Stimulated activated naive B cell treated with anti-CD40 and anti-IgM and Interleukin-4, amounts not matched to agents 10 μg/mL and 1 μg/mL and 100 μg/mL, for 72 hours (primary cell): ENCODE results near the gene ZFAND3.
"Not testable (repeated sequence)": the region's sequence is repeated elsewhere in the genome, so short reads cannot be mapped to it uniquely, and the experiment has no call there.

Source experiments
- ATAC-seq, 2 donors: fragments of 150-1000 bp; cut with Tn5 transposase; replicated peaks; 2 replicates each; pipeline ENCODE4 v1.10.0; 2021; ENCODE audit warnings: moderate library complexity in 1 of 2
- DNase-seq: peaks from one replicate; pipeline ENCODE4 v3.0.0; 2021
- H3K27ac Mint-ChIP-seq: one replicate; pipeline ENCODE4 v1.8.0; 2022; ENCODE audit warnings: mild to moderate bottlenecking, mixed read lengths
- H3K27me3 Mint-ChIP-seq, 2 donors: one replicate each; pipeline ENCODE4 v1.8.0; 2022; ENCODE audit warnings: mixed read lengths in 2 of 2
- H3K36me3 Mint-ChIP-seq, 2 donors: one replicate each; pipeline ENCODE4 v1.8.0; 2022; ENCODE audit warnings: mixed read lengths in 2 of 2, mild to moderate bottlenecking in 1 of 2
- H3K4me1 Mint-ChIP-seq, 2 donors: one replicate each; pipeline ENCODE4 v1.8.0; 2022; ENCODE audit warnings: mixed read lengths in 2 of 2, mild to moderate bottlenecking in 1 of 2
- H3K4me3 Mint-ChIP-seq, 2 donors: one replicate each; pipeline ENCODE4 v1.8.0; 2022; ENCODE audit warnings: mild to moderate bottlenecking in 2 of 2, mixed read lengths in 2 of 2, moderate library complexity in 1 of 2
- H3K9me3 Mint-ChIP-seq, 2 donors: one replicate each; pipeline ENCODE4 v1.8.0; 2022; ENCODE audit warnings: mixed read lengths in 2 of 2, mild to moderate bottlenecking in 1 of 2

ZFAND3 gene

DNA sequence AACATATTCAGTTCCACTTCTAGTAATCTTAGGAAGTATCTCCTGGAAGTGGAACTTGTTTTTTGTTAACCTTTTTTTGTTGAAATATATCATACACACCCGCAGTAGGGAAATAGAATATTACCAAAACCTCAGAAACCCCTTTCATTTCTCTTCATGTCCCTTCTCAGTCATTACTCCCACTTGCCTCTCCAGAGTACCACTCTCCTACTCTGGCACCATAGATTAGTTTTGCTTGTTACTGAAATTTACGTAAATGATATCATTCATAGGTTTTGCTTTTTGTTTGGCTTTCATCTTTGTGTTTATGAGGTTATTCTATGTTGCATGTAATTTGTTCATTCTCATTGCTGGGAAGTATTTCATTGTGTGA, 52.8 kb downstream of the ZFAND3 start:
- ATAC-seq = no peak
- Mint-ChIP-seq H3K4me3 (no peak overlapping the region), H3K27me3 (no peaks in the 10 kb centered on the region), H3K36me3 (peaks cover 18 to 31% of the 10 kb centered on the region in 2 donors), H3K9me3 (peaks cover 8 to 9% of the 10 kb centered on the region in 2 donors), H3K27ac (peak overlapping the region; percentile 69), H3K4me1 (peaks cover 26 to 61% of the 10 kb centered on the region in 2 donors)
- DNase-seq = no peak

DNA sequence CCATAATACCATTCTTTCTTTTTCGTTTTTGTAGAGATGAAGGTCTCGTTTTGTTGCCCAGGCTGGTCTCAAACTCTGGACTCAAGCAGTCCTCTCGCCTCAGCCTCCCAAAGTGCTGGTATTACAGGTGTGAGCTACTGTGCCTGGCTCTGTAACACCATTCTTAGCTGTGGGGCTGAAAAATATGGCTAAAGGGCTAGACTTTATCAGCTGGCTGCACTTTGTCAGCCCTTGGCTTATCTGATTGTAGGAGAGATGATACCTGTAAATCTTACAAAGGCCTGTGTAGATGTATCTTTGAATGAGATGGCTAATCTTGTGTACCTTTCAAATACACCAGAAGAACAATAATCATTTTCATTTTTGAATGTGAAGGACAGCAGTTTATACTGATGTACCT, 55.2 kb downstream of the ZFAND3 start:
- H3K36me3 Mint-ChIP-seq = peaks cover 18 to 37% of the 10 kb centered on the region in 2 donors
- no peak overlapping the region for H3K4me3 Mint-ChIP-seq
- ATAC-seq = no peak
- H3K4me1 Mint-ChIP-seq = peaks cover 32 to 62% of the 10 kb centered on the region in 2 donors
- no peak overlapping the region for H3K27ac Mint-ChIP-seq
- no peaks in the 10 kb centered on the region for H3K27me3 Mint-ChIP-seq
- DNase-seq = no peak
- H3K9me3 Mint-ChIP-seq = peaks cover 8 to 9% of the 10 kb centered on the region in 2 donors

DNA sequence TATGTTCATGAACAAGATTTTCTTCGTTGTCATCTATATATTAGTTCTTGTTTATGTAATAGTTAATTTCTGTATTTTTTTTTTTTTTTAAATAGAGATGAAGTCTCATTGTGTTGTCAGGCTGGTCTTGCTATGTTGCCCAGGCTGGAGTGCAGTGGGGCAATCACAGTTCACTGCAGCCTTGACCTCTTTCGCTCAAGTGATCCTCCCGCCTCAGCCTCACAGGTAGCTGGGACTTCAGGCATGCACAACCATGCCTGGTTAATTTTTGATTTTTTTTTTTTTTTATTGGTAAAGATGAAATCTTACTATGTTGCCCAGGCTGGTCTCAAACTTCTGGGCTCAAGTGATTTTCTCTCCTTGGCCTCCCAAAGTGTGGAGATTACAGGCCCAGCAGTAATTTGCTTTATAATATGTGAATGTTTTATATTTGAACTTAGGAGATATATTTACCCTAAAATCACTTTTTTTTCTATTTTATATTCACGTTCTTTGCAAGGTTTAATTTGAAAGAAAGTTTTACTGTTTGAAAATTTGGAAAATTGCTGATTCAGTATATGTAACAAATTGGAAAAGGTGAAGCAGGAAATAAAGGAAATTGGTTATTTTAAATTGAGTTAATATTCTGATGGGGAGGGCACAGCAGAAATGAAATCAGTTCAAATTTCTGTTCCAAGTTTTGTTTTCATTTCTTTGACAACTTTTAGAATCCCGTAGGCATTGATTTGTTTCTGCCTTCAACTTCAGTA, 56.2 kb downstream of the ZFAND3 start:
- Mint-ChIP-seq H3K4me3 (no peak overlapping the region), H3K9me3 (peaks cover 8 to 9% of the 10 kb centered on the region in 2 donors), H3K36me3 (peaks cover 18 to 40% of the 10 kb centered on the region in 2 donors), H3K27me3 (no peaks in the 10 kb centered on the region), H3K4me1 (peaks cover 33 to 66% of the 10 kb centered on the region in 2 donors), H3K27ac (no peak overlapping the region)
- no peak for ATAC-seq
- no peak for DNase-seq

DNA sequence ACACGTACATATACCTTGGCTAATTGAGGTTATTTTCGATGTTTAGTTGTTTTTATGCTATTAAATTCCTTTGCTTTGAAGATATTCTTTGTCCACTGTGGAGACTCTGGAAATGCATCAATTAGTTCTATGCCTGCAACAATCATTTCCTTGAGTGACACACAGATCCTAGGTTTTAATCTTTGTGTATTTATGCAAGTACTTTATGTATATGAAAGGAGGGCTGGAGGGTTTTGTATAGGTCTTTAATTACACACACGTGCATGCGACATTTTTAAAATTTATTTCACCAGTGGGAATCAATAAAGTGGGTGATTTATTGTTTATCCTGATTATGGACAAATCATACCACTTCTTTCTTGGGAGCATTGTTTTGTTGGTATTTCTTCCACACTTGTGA, 57.3 kb downstream of the ZFAND3 start:
- peaks cover 34 to 71% of the 10 kb centered on the region in 2 donors for H3K4me1 Mint-ChIP-seq
- H3K27ac Mint-ChIP-seq = no peak overlapping the region
- no peak overlapping the region for H3K4me3 Mint-ChIP-seq
- H3K27me3 Mint-ChIP-seq = no peaks in the 10 kb centered on the region
- DNase-seq (no peak), ATAC-seq (no peak)
- H3K36me3 Mint-ChIP-seq = peaks cover 12 to 34% of the 10 kb centered on the region in 2 donors
- peaks cover 2 to 3% of the 10 kb centered on the region in 2 donors for H3K9me3 Mint-ChIP-seq

DNA sequence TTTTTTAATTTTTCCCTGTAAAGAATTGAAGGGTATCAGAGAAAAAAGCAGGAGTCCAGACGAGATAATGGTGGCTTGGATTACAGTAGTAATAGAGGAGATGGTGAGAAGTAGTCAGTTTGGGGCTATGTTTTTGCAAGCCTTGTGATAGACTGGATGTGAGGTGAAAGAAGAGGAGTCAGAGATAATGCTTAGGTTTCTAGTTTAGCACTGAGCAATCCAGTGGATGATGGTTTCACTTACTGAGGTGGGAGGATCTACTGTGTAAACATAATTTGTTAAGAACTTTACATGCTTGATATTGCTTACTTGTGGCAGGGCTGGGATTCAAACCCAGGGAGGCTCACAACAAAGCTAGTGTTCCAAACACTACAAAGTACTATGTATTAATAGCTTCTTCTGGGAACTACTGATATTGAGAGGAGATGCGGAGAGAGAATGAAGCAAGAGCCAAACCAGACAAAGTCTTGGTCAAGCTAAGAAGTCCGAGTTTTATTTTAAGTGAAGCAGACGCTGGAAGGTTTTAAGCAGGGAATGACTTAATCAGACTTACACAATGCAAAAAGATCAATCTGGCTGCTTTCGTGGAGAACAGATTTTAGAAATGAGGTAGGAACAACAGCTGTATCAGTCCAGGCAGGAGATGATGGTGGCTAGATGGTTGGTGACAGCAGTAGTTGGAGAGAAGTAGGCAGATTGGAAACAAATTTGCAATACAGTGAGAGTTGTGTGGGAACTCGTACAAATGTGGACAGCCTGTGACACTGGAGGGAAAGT, 58.0 kb downstream of the ZFAND3 start:
- H3K4me3 Mint-ChIP-seq = no peak overlapping the region
- H3K4me1 Mint-ChIP-seq = peaks cover 33 to 71% of the 10 kb centered on the region in 2 donors
- ATAC-seq = no peak

DNA sequence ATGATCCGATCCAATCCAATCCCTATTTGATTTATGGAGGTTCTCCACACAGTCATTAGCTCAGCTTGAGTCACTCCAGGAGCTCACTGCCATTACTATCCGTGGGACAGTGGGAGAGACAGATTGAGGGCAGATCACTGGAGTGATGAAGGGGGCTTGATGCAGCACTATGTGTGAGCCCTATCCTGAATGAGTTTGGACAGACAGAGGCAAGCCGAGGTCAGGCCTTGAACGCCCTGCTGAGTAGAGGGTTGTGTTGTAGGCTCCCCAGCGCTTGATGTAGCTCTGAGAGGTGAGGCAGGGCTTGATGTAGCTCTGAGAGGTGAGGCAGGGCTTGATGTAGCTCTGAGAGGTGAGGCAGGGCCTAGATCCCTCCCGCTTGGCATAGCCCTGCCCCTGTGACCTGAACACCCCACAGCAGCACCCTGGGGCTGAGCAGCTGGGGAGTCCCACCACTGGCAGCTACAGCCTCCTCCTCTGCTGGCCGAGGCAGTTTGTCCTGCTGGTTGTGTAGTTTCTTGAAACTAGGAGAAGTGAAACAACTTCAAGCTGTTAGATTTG, 58.7 kb downstream of the ZFAND3 start:
- Mint-ChIP-seq H3K4me3 (no peak overlapping the region), H3K27me3 (no peaks in the 10 kb centered on the region), H3K27ac (peak overlapping the region; percentile 49), H3K9me3 (no peaks in the 10 kb centered on the region), H3K4me1 (peaks cover 32 to 72% of the 10 kb centered on the region in 2 donors), H3K36me3 (peaks cover 3 to 24% of the 10 kb centered on the region in 2 donors)
- peak; percentile 33 to 41 for ATAC-seq
- DNase-seq = no peak

More for the DNA sequence above, 58.0 kb downstream of the ZFAND3 start:
- Mint-ChIP-seq H3K9me3 (peaks cover 0 to under 1% of the 10 kb centered on the region in 2 donors), H3K27ac (peak overlapping the region; percentile 49), H3K36me3 (peaks cover 8 to 26% of the 10 kb centered on the region in 2 donors), H3K27me3 (no peaks in the 10 kb centered on the region)
- DNase-seq = no peak

DNA sequence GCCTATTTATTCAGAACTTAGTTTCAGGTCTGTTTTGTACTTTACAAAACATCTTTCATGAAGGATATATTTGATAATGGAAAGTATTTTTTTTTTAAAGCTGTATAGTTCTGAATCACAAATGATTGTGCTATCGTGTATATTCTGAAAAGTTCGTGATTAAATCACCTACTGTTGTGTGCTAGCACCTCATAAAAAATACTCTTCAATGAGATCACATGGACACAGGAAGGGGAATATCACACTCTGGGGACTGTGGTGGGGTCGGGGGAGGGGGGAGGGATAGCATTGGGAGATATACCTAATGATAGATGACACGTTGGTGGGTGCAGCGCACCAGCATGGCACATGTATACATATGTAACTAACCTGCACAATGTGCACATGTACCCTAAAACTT, 61.1 kb downstream of the ZFAND3 start:
- Mint-ChIP-seq H3K4me1 (peaks cover 34 to 77% of the 10 kb centered on the region in 2 donors), H3K36me3 (peaks cover 3 to 17% of the 10 kb centered on the region in 2 donors)
- not testable (repeated sequence) for H3K27ac Mint-ChIP-seq, ATAC-seq, DNase-seq, H3K27me3 Mint-ChIP-seq, H3K4me3 Mint-ChIP-seq, H3K9me3 Mint-ChIP-seq

DNA sequence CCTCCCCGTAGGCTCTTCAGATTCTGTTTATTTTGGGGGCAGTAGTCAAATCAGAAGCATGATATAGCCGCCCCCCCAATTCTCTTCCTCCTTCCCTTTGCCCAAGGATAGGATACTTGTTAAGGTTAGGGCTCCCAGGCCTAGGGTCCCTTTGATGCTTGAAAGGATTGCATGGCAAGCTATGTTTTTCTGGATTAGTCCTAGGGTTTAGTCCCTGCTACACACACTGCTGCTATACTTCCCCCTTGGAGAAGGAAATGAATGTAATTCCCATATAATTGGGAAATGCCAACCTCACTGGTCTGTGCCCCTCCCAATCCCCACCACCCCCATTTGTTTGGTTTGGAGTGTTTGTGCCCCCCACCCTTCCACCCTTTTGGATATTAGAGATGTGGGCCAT, 62.8 kb downstream of the ZFAND3 start:
- DNase-seq (no peak), ATAC-seq (no peak)
- Mint-ChIP-seq H3K9me3 (peaks cover 0 to 1% of the 10 kb centered on the region in 2 donors), H3K36me3 (peaks cover 3 to 15% of the 10 kb centered on the region in 2 donors), H3K27ac (no peak overlapping the region), H3K4me1 (peaks cover 33 to 70% of the 10 kb centered on the region in 2 donors), H3K27me3 (no peaks in the 10 kb centered on the region), H3K4me3 (no peak overlapping the region)

DNA sequence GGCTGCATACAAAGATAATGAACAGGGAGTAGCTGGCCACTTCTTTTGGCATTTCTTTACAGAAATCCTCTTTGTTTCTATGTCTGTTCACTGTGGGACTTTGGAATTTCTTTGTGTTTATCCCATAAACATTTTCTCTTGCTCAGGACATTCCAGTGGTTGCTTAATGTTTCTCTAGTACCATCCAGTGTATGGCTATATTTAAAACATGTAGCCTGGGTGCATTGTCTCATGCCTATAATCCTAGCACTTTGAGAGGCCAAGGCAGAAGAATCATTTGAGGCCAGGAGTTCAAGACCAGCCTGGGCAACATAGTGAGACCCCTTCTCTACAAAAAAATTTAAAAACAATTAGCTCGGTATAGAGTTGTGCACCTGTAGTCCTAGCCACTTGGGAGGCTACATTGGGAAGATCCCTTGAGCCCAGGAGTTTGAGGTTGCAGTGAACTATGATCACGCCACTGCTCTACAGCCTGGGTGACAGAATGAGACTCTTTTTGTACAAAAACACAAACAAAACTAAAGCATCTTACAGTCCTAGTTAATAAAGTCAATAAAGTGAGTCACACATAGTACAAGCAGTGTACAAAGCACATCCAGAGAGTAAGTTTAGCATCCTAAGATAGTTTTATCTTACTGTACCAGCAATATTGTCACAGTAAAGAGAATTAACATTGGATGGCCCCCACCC, 63.3 kb downstream of the ZFAND3 start:
- Mint-ChIP-seq H3K27me3 (no peaks in the 10 kb centered on the region), H3K9me3 (peaks cover 0 to 1% of the 10 kb centered on the region in 2 donors), H3K27ac (no peak overlapping the region), H3K4me1 (peaks cover 28 to 68% of the 10 kb centered on the region in 2 donors), H3K4me3 (no peak overlapping the region), H3K36me3 (peaks cover 3 to 10% of the 10 kb centered on the region in 2 donors)
- ATAC-seq (no peak), DNase-seq (no peak)

DNA sequence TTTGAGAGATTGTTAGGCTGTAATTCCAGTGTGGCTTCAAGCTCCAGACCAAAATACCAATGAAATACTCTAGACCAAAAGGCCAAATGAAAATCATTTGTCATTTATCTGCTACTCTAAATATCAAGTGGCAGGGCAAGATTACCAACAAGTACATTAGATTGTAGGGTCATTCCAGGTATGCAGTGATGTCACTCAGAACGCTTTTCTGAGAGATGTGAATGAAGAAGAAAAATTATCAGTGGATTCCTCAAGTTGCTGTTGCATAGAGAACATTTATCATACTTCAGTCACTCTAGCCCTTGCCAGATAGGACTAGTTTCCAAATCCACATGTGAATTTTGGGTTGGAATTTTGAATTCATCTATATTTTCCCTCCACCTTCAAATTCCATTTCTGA, 65.0 kb downstream of the ZFAND3 start:
- H3K4me3 Mint-ChIP-seq = no peak overlapping the region
- H3K4me1 Mint-ChIP-seq = peaks cover 19 to 59% of the 10 kb centered on the region in 2 donors
- ATAC-seq (no peak), DNase-seq (no peak)
- no peak overlapping the region for H3K27ac Mint-ChIP-seq
- H3K9me3 Mint-ChIP-seq = peaks cover 0 to 1% of the 10 kb centered on the region in 2 donors
- H3K36me3 Mint-ChIP-seq = peaks cover 3 to 8% of the 10 kb centered on the region in 2 donors
- H3K27me3 Mint-ChIP-seq = no peaks in the 10 kb centered on the region

DNA sequence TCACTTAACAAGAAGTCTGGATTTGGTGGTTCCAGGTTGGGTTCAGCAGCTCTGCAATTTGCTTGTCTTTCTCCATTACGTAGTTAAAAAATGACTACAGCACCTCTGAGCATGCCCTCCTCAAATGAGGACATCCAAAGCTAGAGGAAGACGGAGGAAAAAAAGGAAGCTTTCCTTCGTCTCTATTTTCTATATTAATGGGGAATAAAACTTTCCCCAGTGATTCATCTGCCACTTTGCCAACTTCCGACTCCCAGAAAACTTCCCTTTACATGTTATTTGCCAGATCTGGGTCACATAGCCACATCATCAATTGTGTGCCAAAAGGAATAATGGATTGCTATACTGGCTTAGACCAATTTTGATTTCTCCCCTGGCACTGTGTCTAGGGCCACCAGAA, 69.5 kb downstream of the ZFAND3 start:
- Mint-ChIP-seq H3K27ac (no peak overlapping the region), H3K9me3 (peaks cover 0 to 5% of the 10 kb centered on the region in 2 donors), H3K4me1 (peaks cover 26 to 57% of the 10 kb centered on the region in 2 donors), H3K4me3 (no peak overlapping the region), H3K36me3 (peaks cover 9 to 11% of the 10 kb centered on the region in 2 donors), H3K27me3 (no peaks in the 10 kb centered on the region)
- DNase-seq (no peak), ATAC-seq (no peak)

DNA sequence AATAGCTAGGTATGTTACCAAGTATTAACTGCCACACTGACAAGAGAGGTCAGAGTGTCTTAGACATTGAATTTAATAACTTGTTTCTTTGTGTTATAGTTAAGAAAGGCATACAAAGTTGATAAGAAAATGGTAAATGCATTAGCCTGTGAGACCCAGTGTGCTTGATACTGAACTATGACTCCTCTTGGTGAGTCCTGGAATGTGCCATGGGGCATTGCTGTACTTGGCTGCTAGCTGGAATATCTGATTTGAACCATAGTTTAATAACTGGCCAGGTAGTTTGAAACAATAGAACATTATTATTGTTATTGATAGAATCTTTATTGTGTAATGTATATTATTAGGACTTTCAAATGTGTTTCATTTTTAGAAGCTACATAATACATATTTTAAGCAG, 70.0 kb downstream of the ZFAND3 start:
- peaks cover 12 to 15% of the 10 kb centered on the region in 2 donors for H3K36me3 Mint-ChIP-seq
- no peaks in the 10 kb centered on the region for H3K27me3 Mint-ChIP-seq
- peaks cover 26 to 61% of the 10 kb centered on the region in 2 donors for H3K4me1 Mint-ChIP-seq
- peaks cover 0 to 6% of the 10 kb centered on the region in 2 donors for H3K9me3 Mint-ChIP-seq
- DNase-seq (no peak), ATAC-seq (no peak)
- H3K4me3 Mint-ChIP-seq = no peak overlapping the region
- H3K27ac Mint-ChIP-seq = no peak overlapping the region

DNA sequence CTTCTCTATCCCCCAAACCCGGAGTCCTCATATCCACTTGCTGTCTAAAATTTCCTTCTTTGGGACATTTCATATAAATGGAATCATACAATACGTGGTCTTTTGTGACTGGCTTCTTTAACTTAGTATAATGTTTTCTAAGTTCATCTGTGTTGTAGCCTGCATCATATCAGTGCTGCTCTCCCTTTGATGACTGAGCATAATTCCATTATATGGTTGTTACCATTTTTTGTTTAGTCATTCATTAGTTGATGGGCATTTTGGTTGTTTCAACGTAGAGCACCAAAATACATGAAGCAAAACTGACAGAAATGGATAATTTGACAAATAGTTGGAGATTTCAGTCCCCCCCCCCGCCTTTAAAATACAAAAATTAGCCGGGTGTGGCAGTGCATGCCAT, 71.5 kb downstream of the ZFAND3 start:
- H3K27me3 Mint-ChIP-seq = no peaks in the 10 kb centered on the region

DNA sequence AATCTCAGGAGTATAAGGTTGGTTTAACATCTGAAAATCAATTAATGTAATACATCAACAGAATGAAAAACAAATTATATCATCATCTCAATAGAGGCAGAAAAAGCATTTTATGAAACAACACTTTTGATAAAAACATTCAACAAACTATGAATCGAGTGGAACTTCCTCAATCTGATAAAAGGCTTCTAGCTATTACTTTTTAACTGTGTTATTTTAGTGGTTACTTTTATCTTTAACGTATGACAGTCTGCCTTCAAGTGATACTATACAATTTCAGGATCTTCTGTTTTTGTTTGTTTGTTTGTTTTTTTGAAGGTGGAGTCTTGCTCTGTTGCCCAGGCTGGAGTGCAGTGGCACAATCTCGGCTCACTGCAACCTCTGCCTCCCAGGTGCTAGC, 73.7 kb downstream of the ZFAND3 start:
- peaks cover 5 to 9% of the 10 kb centered on the region in 2 donors for H3K9me3 Mint-ChIP-seq
- H3K27ac Mint-ChIP-seq = peak overlapping the region; percentile 86
- peaks cover 24 to 31% of the 10 kb centered on the region in 2 donors for H3K36me3 Mint-ChIP-seq
- DNase-seq (no peak), ATAC-seq (peak in 1 of 2 donors; percentile 25)
- H3K4me3 Mint-ChIP-seq = peak overlapping the region in 1 of 2 donors; percentile 11
- H3K27me3 Mint-ChIP-seq = no peaks in the 10 kb centered on the region
- peaks cover 27 to 75% of the 10 kb centered on the region in 2 donors for H3K4me1 Mint-ChIP-seq

More for the DNA sequence above, 71.5 kb downstream of the ZFAND3 start:
- Mint-ChIP-seq H3K4me3 (no peak overlapping the region), H3K4me1 (peaks cover 20 to 66% of the 10 kb centered on the region in 2 donors), H3K27ac (no peak overlapping the region), H3K36me3 (peaks cover 16 to 20% of the 10 kb centered on the region in 2 donors), H3K9me3 (peaks cover 5 to 9% of the 10 kb centered on the region in 2 donors)
- DNase-seq = no peak
- no peak for ATAC-seq
